K562 (cell line): ENCODE results near the gene GRIN2D. TPM values are rescaled to one million over a fixed set of nuclear protein-coding genes. Genes with fewer than 3 reads are reported as not detected.

Experiments
- ATAC-seq: fragments of 200-7000 bp; cut with Tn5 transposase; 3 replicates; pipeline ENCODE4 v1.9.1; 2020; ENCODE audit warnings: moderate library complexity
- BruUV-seq: library from RNA; stranded (reverse); fragments of 400-500 nt; replicated peaks from 2 replicates; lab custom pipeline; 2021; lab: Mats Ljungman, UMichigan
- CTCF ChIA-PET: fragments of 300-600 bp; formaldehyde crosslinking; extraction: SDS; loops from one replicate; lab custom pipeline; 2021; ENCODE audit warnings: low intra/inter-chr PET ratio; lab: Yijun Ruan, JAX
- POLR2A ChIA-PET: fragments of 300-600, 350-650 bp; sonication (Branson Sonifier 250); formaldehyde crosslinking; extraction: SDS; loops from one replicate; lab custom pipeline; 2021; ENCODE audit warnings: antibody characterized with exemption, inconsistent platforms; lab: Yijun Ruan, JAX
- DNase-seq, 4 experiments: peaks; one replicate each; pipeline versions ENCODE4 v3.0.0 to v3.0.0-alpha.2; 2011 to 2018; ENCODE audit warnings: low spot score in 3 of 4, mixed read lengths in 3 of 4; ENCODE audit errors: extremely low read depth in 1 of 4
- FAIRE-seq: peaks from 2 replicates; lab custom pipeline; 2011; peaks lifted over from hg19 to GRCh38; lab: Jason Lieb, UNC
- H2AFZ ChIP-seq: 2 replicates; pipeline ENCODE4 v1.6.0; 2011; ENCODE audit warnings: low read depth, low read length, control low read depth, inconsistent platforms
- H3K27ac ChIP-seq: fragments of 200-600 bp; 3 replicates; pipeline ENCODE4 v1.8.0; 2011; ENCODE audit warnings: low read depth, mild to moderate bottlenecking, control low read depth, inconsistent platforms, low read length, moderate library complexity, mixed read lengths; ENCODE audit errors: extremely low read depth
- H3K27me3 ChIP-seq, 2 experiments: fragments of 300-600 bp in 1 of 2; 2 replicates in 1 of 2; 3 replicates in 1 of 2; pipeline versions ENCODE4 v1.6.0 to v1.8.0; 2011; ENCODE audit warnings: inconsistent platforms in 2 of 2, low read length in 2 of 2, mild to moderate bottlenecking in 1 of 2, mixed read lengths in 1 of 2, moderate library complexity in 1 of 2; ENCODE audit not compliant: control insufficient read depth in 2 of 2, insufficient read depth in 2 of 2
- H3K36me3 ChIP-seq: fragments of 300-600 bp; 3 replicates; pipeline ENCODE4 v1.8.0; 2011; ENCODE audit warnings: mild to moderate bottlenecking, low read length, inconsistent platforms; ENCODE audit not compliant: control insufficient read depth, insufficient read depth
- H3K4me1 ChIP-seq, 2 experiments: fragments of 200-600 bp in 1 of 2; replicated peaks in 1 of 2; 2 replicates in 1 of 2; 3 replicates in 1 of 2; pipeline versions ENCODE4 v1.5.1 to v1.8.0; 2011; ENCODE audit warnings: inconsistent platforms in 2 of 2, low read length in 2 of 2, mild to moderate bottlenecking in 1 of 2, mixed read lengths in 1 of 2, moderate library complexity in 1 of 2; ENCODE audit not compliant: control insufficient read depth in 2 of 2, insufficient read depth in 2 of 2
- H3K4me2 ChIP-seq: 2 replicates; pipeline ENCODE4 v1.6.1; 2011; ENCODE audit warnings: low read length, control low read depth, inconsistent platforms, mixed read lengths; ENCODE audit not compliant: insufficient read depth
- H3K4me3 ChIP-seq: fragments of 200-600 bp; sonication (generic), shearing (Covaris generic); 2 replicates; pipeline ENCODE4 v1.5.1; 2016; ENCODE audit warnings: control low read depth, inconsistent platforms
- H3K79me2 ChIP-seq: fragments of 200-600 bp; 3 replicates; pipeline ENCODE4 v1.8.0; 2011; ENCODE audit warnings: low read length, inconsistent platforms; ENCODE audit not compliant: control insufficient read depth, insufficient read depth
- H3K9ac ChIP-seq, 2 experiments: 2 replicates each; pipeline versions ENCODE4 v1.6.0 to v1.6.1; 2011; ENCODE audit warnings: low read depth in 2 of 2, low read length in 2 of 2, control low read depth in 1 of 2, inconsistent platforms in 1 of 2, mild to moderate bottlenecking in 1 of 2, mixed read lengths in 1 of 2; ENCODE audit not compliant: insufficient read depth in 1 of 2
- H3K9me1 ChIP-seq: one replicate; pipeline ENCODE4 v1.6.0; 2011; ENCODE audit warnings: inconsistent platforms, mild to moderate bottlenecking, low read length, moderate library complexity; ENCODE audit not compliant: control insufficient read depth, insufficient read depth
- H3K9me3 ChIP-seq: replicated peaks from 2 replicates; pipeline ENCODE4 v1.5.1; 2011; ENCODE audit warnings: low read depth, low read length, inconsistent platforms; ENCODE audit not compliant: control insufficient read depth, insufficient read depth
- H4K20me1 ChIP-seq: replicated peaks from 2 replicates; pipeline ENCODE4 v1.6.1; 2011; ENCODE audit warnings: low read length, inconsistent platforms, mixed read lengths; ENCODE audit not compliant: control insufficient read depth, insufficient read depth
- CBX1 ChIP-seq: sonication (generic); IDR thresholded peaks from 2 replicates; pipeline ENCODE4 v1.6.1; 2016; ENCODE audit warnings: antibody characterized with exemption, low read depth, mild to moderate bottlenecking
- DPF2 ChIP-seq: fragments of 450-650 bp; IDR thresholded peaks from 2 replicates; pipeline ENCODE4 v1.6.1; 2016
- EGR1 ChIP-seq: fragments of 450-650 bp; conservative IDR thresholded peaks from 2 replicates; pipeline ENCODE4 v1.6.1; 2017; ENCODE audit warnings: mild to moderate bottlenecking
- EP300 ChIP-seq: IDR thresholded peaks from 2 replicates; pipeline ENCODE4 v1.6.1; 2012; ENCODE audit warnings: low read length, improper control_type of control experiment
- ESRRA ChIP-seq: fragments of 450-650 bp; IDR thresholded peaks from 2 replicates; pipeline ENCODE4 v1.6.1; 2014; ENCODE audit warnings: low read depth, mild to moderate bottlenecking, moderate library complexity, borderline replicate concordance
- LEF1 ChIP-seq: fragments of 450-650 bp; IDR thresholded peaks from 2 replicates; pipeline ENCODE4 v1.6.1; 2016; ENCODE audit warnings: mild to moderate bottlenecking
- MAFF ChIP-seq: IDR thresholded peaks from 2 replicates; pipeline ENCODE4 v1.6.1; 2012; ENCODE audit warnings: low read length, improper control_type of control experiment
- MAFG ChIP-seq: fragments of 450-650 bp; conservative IDR thresholded peaks from 2 replicates; pipeline ENCODE4 v1.6.1; 2016; ENCODE audit warnings: missing genetic modification characterization, missing compliant biosample characterization
- MAFK ChIP-seq: IDR thresholded peaks from 2 replicates; pipeline ENCODE4 v1.6.1; 2011; ENCODE audit warnings: low read length, improper control_type of control experiment
- MLLT1 ChIP-seq, 2 experiments: fragments of 450-650 bp; IDR thresholded peaks; 2 replicates each; pipeline ENCODE4 v1.6.1; 2016
- MYNN ChIP-seq, 2 experiments: sonication (generic); formaldehyde crosslinking in 1 of 2; IDR thresholded peaks; 2 replicates each; pipeline versions ENCODE4 v1.5.0 to v1.6.1; 2016 to 2020; ENCODE audit warnings: antibody characterized with exemption in 1 of 2, missing genetic modification reagents in 1 of 2
- NFE2 ChIP-seq: IDR thresholded peaks from 2 replicates; pipeline ENCODE4 v1.6.1; 2014; ENCODE audit warnings: antibody characterized with exemption, low read depth
- NR2C1 ChIP-seq, 2 experiments: fragments of 450-650 bp; IDR thresholded peaks; 2 replicates each; pipeline ENCODE4 v1.6.1; 2017; ENCODE audit warnings: mild to moderate bottlenecking in 2 of 2, antibody characterized with exemption in 1 of 2, inconsistent platforms in 1 of 2, missing compliant biosample characterization in 1 of 2, missing genetic modification characterization in 1 of 2
- SIX5 ChIP-seq, 2 experiments: IDR thresholded peaks; 2 replicates each; pipeline ENCODE4 v1.6.1; 2011; ENCODE audit warnings: low read length in 2 of 2, borderline replicate concordance in 1 of 2, low read depth in 1 of 2, mild to moderate bottlenecking in 1 of 2, moderate library complexity in 1 of 2; ENCODE audit not compliant: insufficient read depth in 1 of 2
- SMARCC2 ChIP-seq: fragments of 450-650 bp; IDR thresholded peaks from 2 replicates; pipeline ENCODE4 v1.6.1; 2017; ENCODE audit warnings: antibody characterized with exemption, moderate library complexity, mild to moderate bottlenecking, low read depth
- STAG1 ChIP-seq: sonication (generic); formaldehyde crosslinking; IDR thresholded peaks from 2 replicates; pipeline ENCODE4 v1.5.0; 2020; ENCODE audit warnings: missing genetic modification reagents, borderline replicate concordance
- TARDBP ChIP-seq: fragments of 450-650 bp; IDR thresholded peaks from 2 replicates; pipeline ENCODE4 v1.6.1; 2016
- TCF7 ChIP-seq: sonication (generic); IDR thresholded peaks from 2 replicates; pipeline ENCODE4 v1.6.1; 2016; ENCODE audit warnings: antibody characterized with exemption, borderline replicate concordance
- ZNF24 ChIP-seq: fragments of 450-650 bp; IDR thresholded peaks from 2 replicates; pipeline ENCODE4 v1.6.1; 2016
- ZNF316 ChIP-seq: fragments of 450-650 bp; IDR thresholded peaks from 2 replicates; pipeline ENCODE4 v1.6.1; 2016
- WGBS: fragments of 100-300 bp; shearing (Covaris generic); methylation state at CpG from one replicate; pipeline ENCODE4 v1.1.6; 2016; ENCODE audit warnings: low coverage, mixed read lengths; ENCODE audit not compliant: insufficient coverage; ENCODE audit errors: missing lambda C conversion rate; 5-methylcytosine and 5-hydroxymethylcytosine counted together
- in situ Hi-C: fragments of 300-500 bp; cut with MboI; formaldehyde crosslinking; loops from 4 replicates; pipeline ENCODE4 v1.15.0; 2018; ENCODE audit warnings: inconsistent platforms, mixed read lengths
- intact Hi-C: fragments of 100-400 bp; cut with micrococcal nuclease; formaldehyde crosslinking; loops from 2 replicates; pipeline ENCODE4 v1.14.2; 2022
- polyA plus RNA-seq, 8 experiments: library from polyadenylated mRNA; depleted of rRNA in 4 of 8; stranded (reverse) in 5 of 8; unstranded in 3 of 8; fragments of >200 nt; fragmentation: Nextera tagmentation in 2 of 8; fragmentation: Illumina TruSeq in 1 of 8; extraction: Ambion mirVana in 2 of 8; extraction: Trizol in 1 of 8; gene quantifications; 2 replicates each; pipeline versions ENCODE4 v1.2.1 to v1.2.3, GENCODE V29; 2011 to 2014; ENCODE audit warnings: inconsistent platforms in 1 of 8, missing spikeins in 1 of 8
- total RNA-seq, 7 experiments: library from RNA; depleted of rRNA in 6 of 7; stranded (reverse); fragments of >200 nt in 6 of 7; fragmentation: Illumina TruSeq in 2 of 7; extraction: Trizol in 2 of 7; gene quantifications; 2 replicates each; pipeline versions ENCODE4 v1.2.1 to v1.2.3, GENCODE V29; 2011 to 2021; ENCODE audit warnings: low replicate concordance in 1 of 7
- TF ChIP-seq, protein P1 (sequence below), 2 experiments: fragments of 450-650 bp in 1 of 2; sonication (generic) in 1 of 2; formaldehyde crosslinking in 1 of 2; IDR thresholded peaks in 1 of 2; conservative IDR thresholded peaks in 1 of 2; 2 replicates each; pipeline versions ENCODE4 v1.6.1 to v1.8.1; 2016 to 2023; ENCODE audit warnings: mild to moderate bottlenecking in 2 of 2, moderate library complexity in 2 of 2, inconsistent platforms in 1 of 2, missing genetic modification reagents in 1 of 2

Gene GRIN2D
- total and polyA plus RNA-seq, 9 of the 15 experiments (the other 6 are each of a cell fraction or from before 2014, with no cell fraction given): 0.32 to 31.5 (median 1.8) TPM

DNA sequence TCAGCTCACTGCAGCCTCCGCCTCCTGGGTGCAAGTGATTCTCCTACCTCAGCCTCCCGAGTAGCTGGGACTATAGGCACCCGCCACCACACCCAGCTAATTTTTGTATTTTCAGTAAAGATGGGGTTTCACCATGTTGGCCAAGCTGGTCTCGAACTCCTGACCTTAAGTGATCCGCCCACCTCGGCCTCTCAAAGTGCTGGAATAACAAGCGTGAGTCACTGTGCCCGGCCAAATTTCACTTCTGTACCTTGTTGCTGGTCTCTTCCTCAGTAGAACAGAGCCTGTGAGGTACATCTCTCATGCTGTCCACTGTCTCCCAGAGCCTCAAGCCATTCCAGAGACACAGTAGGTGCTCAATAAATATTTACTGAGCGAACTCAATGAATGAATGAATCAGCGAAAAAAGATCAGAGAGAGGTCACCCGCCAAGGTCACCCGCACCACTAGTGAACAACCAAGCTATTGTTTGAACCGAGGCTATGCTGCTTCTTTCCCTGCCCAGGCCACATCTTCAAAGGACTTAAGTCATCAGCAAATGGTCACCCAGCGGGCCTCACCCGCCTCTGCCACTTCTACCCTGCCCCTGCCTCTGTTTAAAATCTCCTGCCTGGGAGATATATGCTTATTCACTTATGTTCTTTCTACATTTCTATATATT lies 39.0 kb upstream of the GRIN2D start:
- H3K4me2 ChIP-seq: no peak overlapping the region
- H2AFZ ChIP-seq: 0 out of 2 replicates have a peak overlapping the region, but pooled peaks have one; percentile 33
- in situ Hi-C loops: no loop called here
- FAIRE-seq (no peak), ATAC-seq (peak; percentile 13; the same call in 2 of the 3 replicates), DNase-seq (peak; percentile 36 to 62 (median 42))
- 54% methylated on average over 13 of the region's 15 CpGs for WGBS
- H4K20me1 ChIP-seq: no peaks in the 10 kb centered on the region
- no peak overlapping the region for H3K4me3 ChIP-seq
- H3K9me1 ChIP-seq: no peaks in the 10 kb centered on the region
- H3K36me3 ChIP-seq: no peaks in the 10 kb centered on the region
- BruUV-seq: no TSS peak
- no peaks in the 10 kb centered on the region for H3K9me3 ChIP-seq
- ChIA-PET POLR2A (interaction anchor here (1.0 to 1.4 kb wide), 3 partner anchors 9 to 29 kb away, joined by 3 to 7 read pairs (median 4); no protein-coding TSS in a partner anchor), CTCF (no interaction called here)
- intact Hi-C loops: no loop called here
- peaks cover 9 to 13% of the 10 kb centered on the region in 2 experiments; a peak in 4 of 5 replicates for H3K4me1 ChIP-seq
- peak overlapping the region in 1 of 2 experiments; percentile 70; a peak in 1 of 4 replicates for H3K9ac ChIP-seq
- H3K79me2 ChIP-seq: no peaks in the 10 kb centered on the region
- H3K27ac ChIP-seq: peak overlapping the region; percentile 30
- no peaks in the 10 kb centered on the region for H3K27me3 ChIP-seq
- TF ChIP-seq STAG1: no peak
- no peak for TF ChIP-seq TARDBP
- peak; percentile 50 for TF ChIP-seq MAFF
- no peak for TF ChIP-seq CBX1
- TF ChIP-seq EP300: no peak
- no peak for TF ChIP-seq SIX5 (IDR thresholded peaks at IDR 0.05; ENCODE audit: borderline replicate concordance in 1 of 2, insufficient read depth in 1 of 2, low read depth in 1 of 2, low read length in 2 of 2)
- TF ChIP-seq NR2C1 (IDR thresholded peaks at IDR 0.05): peak; percentile 73
- peak; percentile 78 for TF ChIP-seq NR2C1 (tag; IDR thresholded peaks at IDR 0.05)
- TF ChIP-seq DPF2: 0 out of 2 replicates have a peak, but pooled peaks have one; percentile 12
- TF ChIP-seq, protein P1, sequence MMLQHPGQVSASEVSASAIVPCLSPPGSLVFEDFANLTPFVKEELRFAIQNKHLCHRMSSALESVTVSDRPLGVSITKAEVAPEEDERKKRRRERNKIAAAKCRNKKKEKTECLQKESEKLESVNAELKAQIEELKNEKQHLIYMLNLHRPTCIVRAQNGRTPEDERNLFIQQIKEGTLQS (IDR thresholded peaks at IDR 0.05): 0 out of 2 replicates have a peak, but pooled peaks have one; percentile 15
- TF ChIP-seq, protein P1 (CRISPR knock-in tag; conservative IDR thresholded peaks at IDR 0.05): no peak
- TF ChIP-seq NFE2: peak; percentile 77
- TF ChIP-seq LEF1: peak; percentile 44; the same call in 1 of the 2 replicates
- peak; percentile 92 for TF ChIP-seq ZNF316
- TF ChIP-seq MAFG (tag): peak; percentile 56; the same call in 1 of the 2 replicates
- TF ChIP-seq SMARCC2: no peak
- TF ChIP-seq TCF7: peak; percentile 48; the same call in 1 of the 2 replicates
- TF ChIP-seq MYNN (IDR thresholded peaks at IDR 0.05): no peak
- no peak for TF ChIP-seq MYNN (CRISPR knock-in tag; IDR thresholded peaks at IDR 0.05)
- peak; percentile 92 for TF ChIP-seq ESRRA
- TF ChIP-seq ZNF24: peak; percentile 89
- peak; percentile 11; the same call in 1 of the 2 replicates for TF ChIP-seq MAFK
- TF ChIP-seq MLLT1 (IDR thresholded peaks at IDR 0.05): no peak
- peak; percentile 68 for TF ChIP-seq EGR1
